A549 treated with AZD2906 at 1 μM for 4 hours (cell line): ENCODE measurements around the gene THPO. TPM values are rescaled to one million over a fixed set of nuclear protein-coding genes. Genes with fewer than 3 reads are reported as not detected.

ENCODE experiments used
- total RNA-seq: library from RNA; stranded (reverse); fragments of 200-300 nt; extraction: Qiagen RNA extraction; gene quantifications from 5 replicates; pipeline ENCODE4 v1.2.3, GENCODE V29; 2022

Gene THPO
- 0.05 to 0.16 TPM in 2 of 5 replicates, not detected in the others for total RNA-seq

DNA sequence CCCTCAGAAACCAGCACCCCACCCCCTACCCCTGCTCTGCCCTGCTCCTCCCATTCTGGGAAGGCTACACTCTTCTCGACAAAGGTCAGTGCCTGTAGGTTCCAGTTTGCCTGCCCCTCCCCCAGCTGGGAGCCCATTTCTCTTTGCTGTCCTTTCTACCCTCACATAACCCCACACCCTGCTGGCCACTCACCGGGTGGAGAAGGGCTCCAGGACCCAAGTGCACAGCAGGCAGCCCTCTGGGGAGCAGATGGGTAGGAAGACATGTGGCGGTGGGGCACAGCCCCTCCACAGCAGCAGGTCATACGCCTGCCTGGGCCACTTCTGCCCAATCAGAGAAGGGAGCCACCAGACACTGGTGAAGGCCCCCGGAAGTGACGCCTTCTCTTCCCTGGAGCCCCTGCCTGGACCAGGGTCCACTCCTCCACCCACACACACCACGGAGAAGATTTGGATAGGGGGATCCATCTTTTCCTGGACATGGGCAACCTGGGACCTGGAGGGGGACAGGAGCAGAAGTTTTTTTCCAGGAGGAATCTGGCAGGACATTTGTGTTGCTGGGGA is at the start of gene THPO:
Gene THPO (minus strand): TSS at position 326 of the 564 bp plus-strand sequence. CDS start 1,948 bp downstream, outside the sequence.

DNA sequence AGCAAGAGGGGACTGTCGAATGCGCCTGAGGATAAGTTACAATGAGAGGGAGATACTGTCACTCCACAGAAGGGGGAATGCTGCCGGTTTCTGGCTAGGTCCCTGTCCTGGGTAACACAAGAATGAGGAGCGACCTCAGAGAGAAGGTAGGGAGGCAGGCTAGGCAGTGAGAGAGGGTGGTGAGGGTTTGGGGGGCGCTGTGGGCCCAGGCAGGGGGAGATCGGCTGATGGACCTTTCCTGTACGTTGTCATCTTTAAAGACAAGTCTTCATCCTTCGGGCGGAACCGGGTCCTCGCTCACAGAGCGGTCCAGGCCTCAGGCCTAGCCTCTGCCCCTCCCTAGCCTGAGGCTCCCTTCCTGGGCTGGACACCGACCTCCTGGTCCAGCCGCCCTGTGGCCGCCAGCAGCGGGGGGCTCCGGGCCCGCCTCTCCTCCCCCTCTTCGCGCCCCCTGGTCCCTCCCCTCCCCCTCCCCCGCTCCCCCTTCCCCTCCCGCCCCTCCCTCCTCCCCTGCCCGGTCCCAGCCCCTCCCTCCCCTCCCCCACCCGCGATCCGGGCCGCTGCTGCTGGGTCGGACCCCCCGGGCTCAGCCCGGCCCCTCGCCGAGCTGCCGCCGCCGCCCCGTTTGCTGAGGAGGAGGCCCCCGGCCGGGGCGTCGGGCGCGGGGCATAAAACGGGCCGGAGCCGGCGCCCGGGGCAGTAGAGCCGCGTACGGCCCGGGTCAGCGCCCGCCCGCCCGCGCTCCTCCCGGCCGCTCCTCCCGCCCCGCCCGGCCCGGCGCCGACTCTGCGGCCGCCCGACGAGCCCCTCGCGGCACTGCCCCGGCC is 1.6 kb upstream of the THPO start, which contains the start of gene CHRD:
Gene CHRD (plus strand): TSS at position 697 of the 827 bp plus-strand sequence. CDS start 265 bp downstream, outside the sequence.

DNA sequence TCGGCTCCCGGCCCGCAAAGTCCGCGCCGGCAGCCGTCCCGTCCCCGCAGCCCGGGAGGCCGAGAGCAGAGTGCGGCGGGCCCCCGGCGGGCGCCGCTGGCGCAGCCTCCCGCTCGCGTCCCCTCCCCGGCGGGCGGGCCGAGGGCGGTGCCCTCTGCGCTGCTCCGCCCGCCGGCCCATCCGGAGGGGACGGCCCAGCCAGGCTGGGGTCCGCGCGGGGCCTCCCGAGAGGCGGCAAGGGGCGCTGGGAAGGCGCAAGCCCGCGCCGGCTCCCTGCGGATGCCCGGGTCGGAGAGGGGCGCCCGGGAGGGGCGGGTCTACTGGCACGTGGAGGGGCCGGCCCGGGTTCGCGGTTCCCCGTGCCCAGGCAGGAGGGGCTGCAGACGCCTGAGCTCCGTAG is 16.5 kb downstream of the THPO start, which contains the start of the genes CLCN2 and POLR2H:
Gene CLCN2 (minus strand): TSS at position 74 of the 400 bp plus-strand sequence. CDS start 126 bp downstream, outside the sequence.
Gene POLR2H (plus strand): TSS at position 179 of the 400 bp plus-strand sequence. CDS start 1,783 bp downstream, outside the sequence.

DNA sequence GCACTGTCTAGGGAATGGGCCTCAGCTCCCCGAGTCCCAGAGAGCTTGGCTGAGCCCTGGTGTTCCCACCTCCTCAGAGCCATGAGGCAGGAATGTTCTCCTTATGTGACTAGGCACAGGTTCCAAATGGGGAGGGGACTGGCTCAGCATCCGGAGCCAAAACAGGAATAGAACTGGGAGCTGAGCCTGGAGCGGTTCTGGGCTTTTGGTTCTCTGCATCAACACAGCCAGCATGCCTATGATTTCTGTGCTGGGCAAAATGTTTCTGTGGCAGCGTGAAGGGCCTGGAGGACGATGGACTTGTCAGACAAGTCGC is 40.6 kb downstream of the THPO start, which contains the start of gene FAM131A:
Gene FAM131A (plus strand): TSS at position 202 of the 316 bp plus-strand sequence. CDS start 31 bp downstream, at position 233.

Other genes with a start within 250 kb of the THPO start
- 26.0 to 28.5 TPM (median 26.6 TPM) in 5 replicates for gene EIF2B5, start 242.8 kb downstream of the THPO start, total RNA-seq
- 18.1 to 27.6 TPM (median 23.0 TPM) in 5 replicates for gene DVL3, start 222.8 kb downstream of the THPO start, total RNA-seq
- 297 to 312 TPM (median 301 TPM) in 5 replicates for gene AP2M1, start 203.4 kb downstream of the THPO start, total RNA-seq
- 33.1 to 36.6 TPM (median 33.7 TPM) in 5 replicates for gene ABCF3, start 192.0 kb downstream of the THPO start, total RNA-seq
- 0.29 to 0.55 TPM (median 0.36 TPM) in 5 replicates for gene VWA5B2, start 148.6 kb downstream of the THPO start, total RNA-seq
- 56.4 to 80.3 TPM (median 74.4 TPM) in 5 replicates for gene ALG3, start 129.2 kb downstream of the THPO start, total RNA-seq
- gene EEF1AKMT4, start 128.5 kb downstream of the THPO start, total RNA-seq, result 8.3 to 12.9 TPM (median 11.7 TPM) in 5 replicates
- gene CAMK2N2, start 116.7 kb downstream of the THPO start, total RNA-seq, result 0.69 to 1.8 TPM (median 1.4 TPM) in 5 replicates
- not detected in 5 replicates for gene ECE2, start 102.2 kb downstream of the THPO start, total RNA-seq
- gene PSMD2, start 79.0 kb downstream of the THPO start, total RNA-seq, result 266 to 403 TPM (median 288 TPM) in 5 replicates
- 243 to 270 TPM (median 254 TPM) in 5 replicates for gene EIF4G1, start 63.6 kb downstream of the THPO start, total RNA-seq
- 9.6 to 12.5 TPM (median 11.3 TPM) in 5 replicates for gene FAM131A, start 40.6 kb downstream of the THPO start, total RNA-seq
- gene CLCN2, start 16.6 kb downstream of the THPO start, total RNA-seq, result 3.8 to 5.6 TPM (median 5.0 TPM) in 5 replicates
- gene POLR2H, start 16.5 kb downstream of the THPO start, total RNA-seq, result 67.4 to 73.9 TPM (median 72.6 TPM) in 5 replicates
- 0.11 to 0.36 TPM (median 0.23 TPM) in 5 replicates for gene CHRD, start 1.8 kb upstream of the THPO start, total RNA-seq
- gene EPHB3, start 183.6 kb upstream of the THPO start, total RNA-seq, result 0.20 to 0.61 TPM (median 0.28 TPM) in 5 replicates